Hematopoietic multipotent progenitor cell treated with erythropoietin and hydrocortisone succinate and interleukin-3 and kit ligand, for 6 days (in vitro differentiated cells): ENCODE measurements around the gene OPN1MW.
"Not testable (repeated sequence)": the region's sequence is repeated elsewhere in the genome, so short reads cannot be mapped to it uniquely, and the experiment has no call there.

Experiments used
- DNase-seq: peaks from one replicate; pipeline ENCODE4 v3.0.0-alpha.2; 2015

The OPN1MW gene

GRCh38 chrX:154182296-154182695, at the start of gene OPN1MW:
OPN1MW (plus strand) TSS chrX:154182596; CDS start chrX:154182678, 82 bp downstream.
- not testable (repeated sequence) for DNase-seq

GRCh38 chrX:154135458-154136229, 46.8 kb upstream of the OPN1MW start:
- no peak for DNase-seq

GRCh38 chrX:154136627-154137161, 45.7 kb upstream of the OPN1MW start:
- DNase-seq = peak; percentile 75

GRCh38 chrX:154138857-154139256, 43.5 kb upstream of the OPN1MW start:
- no peak for DNase-seq

- DNase-seq = no peak
Observed at GRCh38 chrX:154140206-154140605, 42.2 kb upstream of the OPN1MW start.

GRCh38 chrX:154140742-154141141, 41.7 kb upstream of the OPN1MW start:
- no peak for DNase-seq

- DNase-seq = no peak
Observed at GRCh38 chrX:154142386-154142785, 40.0 kb upstream of the OPN1MW start.

GRCh38 chrX:154142950-154143745, 39.2 kb upstream of the OPN1MW start:
- no peak for DNase-seq

- DNase-seq = not testable (repeated sequence)
Observed at GRCh38 chrX:154144010-154144409, 38.4 kb upstream of the OPN1MW start, which contains the start of gene OPN1LW. OPN1LW (plus strand) TSS chrX:154144243; CDS start chrX:154144284, 41 bp downstream.

GRCh38 chrX:154151030-154151429, 31.4 kb upstream of the OPN1MW start:
- not testable (repeated sequence) for DNase-seq

GRCh38 chrX:154156221-154156620, 26.2 kb upstream of the OPN1MW start:
- DNase-seq = not testable (repeated sequence)

GRCh38 chrX:154157207-154157606, 25.2 kb upstream of the OPN1MW start:
- DNase-seq = not testable (repeated sequence)

- not testable (repeated sequence) for DNase-seq
Observed at GRCh38 chrX:154159345-154159744, 23.1 kb upstream of the OPN1MW start.

- not testable (repeated sequence) for DNase-seq
Observed at GRCh38 chrX:154164902-154165301, 17.5 kb upstream of the OPN1MW start.

GRCh38 chrX:154168384-154168783, 14.0 kb upstream of the OPN1MW start:
- DNase-seq = not testable (repeated sequence)

- DNase-seq = not testable (repeated sequence)
Observed at GRCh38 chrX:154172535-154172943, 9.9 kb upstream of the OPN1MW start.

GRCh38 chrX:154174356-154174755, 8.0 kb upstream of the OPN1MW start:
- not testable (repeated sequence) for DNase-seq

- DNase-seq = not testable (repeated sequence)
Observed at GRCh38 chrX:154183794-154184193, 1.4 kb downstream of the OPN1MW start.

- not testable (repeated sequence) for DNase-seq
Observed at GRCh38 chrX:154192846-154193245, 10.4 kb downstream of the OPN1MW start.

- DNase-seq = not testable (repeated sequence)
Observed at GRCh38 chrX:154194316-154194715, 11.9 kb downstream of the OPN1MW start.

- not testable (repeated sequence) for DNase-seq
Observed at GRCh38 chrX:154196466-154196865, 14.1 kb downstream of the OPN1MW start.

GRCh38 chrX:154209670-154210418, 27.4 kb downstream of the OPN1MW start:
- DNase-seq = not testable (repeated sequence)

GRCh38 chrX:154211057-154211456, 28.7 kb downstream of the OPN1MW start:
- not testable (repeated sequence) for DNase-seq
